ENCODE data around the gene CABP4. TPM values are rescaled to one million over a fixed set of nuclear protein-coding genes. Genes with fewer than 3 reads are reported as not detected.

The CABP4 gene
- total RNA-seq, 1 donor from 2014 or later = 1.4 TPM

DNA sequence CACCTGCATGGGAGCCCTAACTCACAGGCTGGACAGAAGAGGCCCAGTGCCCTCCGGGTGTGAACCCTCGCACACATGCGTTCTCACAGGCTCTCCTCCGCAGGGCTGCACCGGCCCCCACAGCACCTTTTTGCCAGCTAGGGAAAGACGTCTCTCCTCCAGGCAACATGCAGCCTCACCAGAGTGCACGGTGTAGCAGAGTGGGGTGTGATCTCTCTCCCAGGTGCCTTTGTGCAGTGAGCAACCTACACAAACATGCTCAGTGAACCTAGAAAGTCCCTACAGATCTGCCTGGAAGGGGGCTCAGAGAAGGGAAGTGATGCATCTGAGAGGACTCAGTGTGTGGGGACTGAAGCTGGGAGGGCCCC, 43.4 kb upstream of the CABP4 start:
- no peak for DNase-seq
- H3K4me1 ChIP-seq = peaks cover 26% of the 10 kb centered on the region

DNA sequence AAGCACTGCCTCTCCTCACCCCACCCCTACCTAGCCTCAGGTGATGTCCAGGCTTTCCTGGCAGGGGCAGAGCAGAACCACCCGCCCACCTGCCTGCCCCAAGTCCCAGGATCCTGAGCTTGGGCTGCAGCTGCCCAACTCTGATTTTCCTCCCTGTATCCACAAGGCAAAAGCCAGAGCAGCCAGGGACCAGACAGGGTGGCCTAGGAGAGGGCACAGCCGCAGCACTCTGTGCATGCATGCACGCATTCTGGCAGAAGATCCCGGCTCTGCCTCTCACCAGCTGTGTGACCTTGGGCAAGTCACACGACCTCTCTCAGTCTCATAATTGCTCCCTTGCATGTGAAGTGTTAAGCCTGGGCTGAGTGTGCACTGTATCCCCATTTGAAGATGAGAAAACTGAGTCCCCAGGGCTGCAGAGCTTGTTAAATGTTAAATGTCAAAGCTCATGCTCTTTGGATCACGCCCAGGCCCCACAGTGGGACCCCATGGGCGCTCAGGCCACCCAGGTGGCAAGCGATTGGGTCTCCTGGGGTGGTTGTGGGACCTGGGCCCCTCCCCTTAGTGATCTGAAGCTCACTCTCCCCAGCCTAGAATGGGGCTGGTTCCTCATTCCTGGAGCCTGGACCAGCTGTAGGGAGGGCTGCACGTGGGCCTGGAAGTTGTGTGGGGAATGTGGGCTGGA, 42.5 kb upstream of the CABP4 start:
- DNase-seq = no peak
- TF ChIP-seq, protein P1, sequence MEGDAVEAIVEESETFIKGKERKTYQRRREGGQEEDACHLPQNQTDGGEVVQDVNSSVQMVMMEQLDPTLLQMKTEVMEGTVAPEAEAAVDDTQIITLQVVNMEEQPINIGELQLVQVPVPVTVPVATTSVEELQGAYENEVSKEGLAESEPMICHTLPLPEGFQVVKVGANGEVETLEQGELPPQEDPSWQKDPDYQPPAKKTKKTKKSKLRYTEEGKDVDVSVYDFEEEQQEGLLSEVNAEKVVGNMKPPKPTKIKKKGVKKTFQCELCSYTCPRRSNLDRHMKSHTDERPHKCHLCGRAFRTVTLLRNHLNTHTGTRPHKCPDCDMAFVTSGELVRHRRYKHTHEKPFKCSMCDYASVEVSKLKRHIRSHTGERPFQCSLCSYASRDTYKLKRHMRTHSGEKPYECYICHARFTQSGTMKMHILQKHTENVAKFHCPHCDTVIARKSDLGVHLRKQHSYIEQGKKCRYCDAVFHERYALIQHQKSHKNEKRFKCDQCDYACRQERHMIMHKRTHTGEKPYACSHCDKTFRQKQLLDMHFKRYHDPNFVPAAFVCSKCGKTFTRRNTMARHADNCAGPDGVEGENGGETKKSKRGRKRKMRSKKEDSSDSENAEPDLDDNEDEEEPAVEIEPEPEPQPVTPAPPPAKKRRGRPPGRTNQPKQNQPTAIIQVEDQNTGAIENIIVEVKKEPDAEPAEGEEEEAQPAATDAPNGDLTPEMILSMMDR (IDR thresholded peaks at IDR 0.05; ENCODE audit: borderline replicate concordance) = no peak
- no peaks in the 10 kb centered on the region for H3K9me3 ChIP-seq (replicated peaks)
- no peaks in the 10 kb centered on the region for H3K36me3 ChIP-seq
- no peak overlapping the region for H3K27ac ChIP-seq (replicated peaks)
- peaks cover 76% of the 10 kb centered on the region for H3K27me3 ChIP-seq (ENCODE audit: low read depth)
- intact Hi-C loops (cut with micrococcal nuclease) = no loop called here
- no peak overlapping the region for H3K4me3 ChIP-seq
- H3K4me1 ChIP-seq = peaks cover 29% of the 10 kb centered on the region

More for the DNA sequence above, 43.4 kb upstream of the CABP4 start:
- H3K4me3 ChIP-seq = no peak overlapping the region
- TF ChIP-seq, protein P1 (IDR thresholded peaks at IDR 0.05; ENCODE audit: borderline replicate concordance) = no peak
- intact Hi-C loops (cut with micrococcal nuclease) = no loop called here
- H3K27ac ChIP-seq (replicated peaks) = no peak overlapping the region
- no peaks in the 10 kb centered on the region for H3K36me3 ChIP-seq
- H3K27me3 ChIP-seq (ENCODE audit: low read depth) = peaks cover 76% of the 10 kb centered on the region
- no peaks in the 10 kb centered on the region for H3K9me3 ChIP-seq (replicated peaks)

DNA sequence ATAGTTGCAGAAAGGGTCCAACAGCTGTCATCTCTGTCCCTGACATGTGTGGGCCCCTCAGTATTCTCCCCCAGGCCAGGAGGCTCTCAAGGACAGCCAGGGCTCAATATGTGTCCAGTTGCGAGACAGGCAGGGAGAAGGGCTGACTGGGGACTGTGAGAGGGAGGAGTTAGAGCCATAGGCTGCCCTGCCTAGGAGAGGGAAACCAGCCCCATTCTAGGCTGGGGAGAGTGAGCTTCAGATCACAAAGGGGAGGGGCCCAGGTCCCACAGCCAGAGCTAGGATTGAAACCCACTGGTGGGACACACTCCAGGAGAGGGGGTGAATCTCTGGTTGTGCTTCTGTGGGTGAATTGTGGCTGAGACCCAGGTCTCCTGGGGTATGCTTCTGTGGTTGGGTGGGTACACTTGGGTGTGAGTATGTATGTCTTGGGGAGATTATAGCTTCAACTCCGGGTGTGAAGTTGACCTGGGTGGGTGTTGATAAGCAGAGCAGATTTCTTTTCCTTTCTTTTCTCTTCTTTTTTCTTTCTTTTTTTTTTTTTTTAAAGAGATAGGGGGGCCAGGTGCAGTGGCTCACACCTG, 41.8 kb upstream of the CABP4 start:
- Histone ChIP-seq H3K27me3 (ENCODE audit: low read depth) (peaks cover 70% of the 10 kb centered on the region), H3K27ac (replicated peaks) (no peak overlapping the region), H3K9me3 (replicated peaks) (no peaks in the 10 kb centered on the region), H3K4me1 (peaks cover 36% of the 10 kb centered on the region), H3K4me3 (no peak overlapping the region), H3K36me3 (no peaks in the 10 kb centered on the region)
- no peak for DNase-seq
- TF ChIP-seq, protein P1 (IDR thresholded peaks at IDR 0.05; ENCODE audit: borderline replicate concordance) = no peak
- intact Hi-C loops (cut with micrococcal nuclease) = no loop called here

DNA sequence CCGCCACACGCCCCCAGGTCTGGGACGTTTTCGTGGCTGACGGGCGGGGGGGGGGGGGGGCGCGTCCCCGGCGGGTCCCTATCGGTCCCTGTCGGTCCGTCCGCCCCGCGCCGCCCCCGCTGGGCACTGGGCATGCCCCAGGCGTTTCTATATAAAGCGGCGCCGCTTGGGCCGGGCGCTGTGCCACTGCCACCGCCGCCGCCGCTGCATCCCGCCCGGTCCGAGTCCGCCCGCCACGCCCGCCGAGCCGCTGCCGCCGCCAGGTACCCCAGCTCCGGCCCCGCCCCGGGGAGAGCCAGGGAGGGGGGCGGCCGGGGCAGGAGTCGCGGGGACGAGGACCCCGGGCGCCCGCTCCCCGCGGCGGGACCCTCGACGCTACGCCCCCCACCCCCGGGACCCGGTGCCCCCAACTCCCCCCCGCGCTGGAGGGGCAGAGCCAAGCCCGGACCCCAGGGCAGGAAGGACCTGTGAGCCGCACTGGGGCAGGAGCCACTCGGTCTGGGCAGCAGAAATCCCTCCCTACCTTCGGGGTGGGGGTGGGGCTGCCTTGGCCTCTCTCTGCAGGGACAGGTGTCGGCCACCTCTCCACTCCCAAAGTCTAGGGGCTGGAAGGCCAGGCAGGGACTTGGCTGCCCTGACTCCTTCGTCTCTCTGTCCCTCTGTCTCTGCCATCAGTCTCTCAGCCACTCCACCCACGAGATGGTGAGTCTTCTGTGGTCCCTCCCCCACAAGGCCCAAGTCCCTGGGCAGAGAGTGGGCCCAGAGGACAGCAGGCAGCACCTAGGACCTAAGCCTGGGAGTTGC, 39.5 kb upstream of the CABP4 start, which contains the start of gene CARNS1:
Gene CARNS1, plus strand, starts transcription at position 178 of the 804 bp plus-strand sequence. Its CDS starts 522 bp downstream, at position 700.
- H3K4me1 ChIP-seq = peaks cover 58% of the 10 kb centered on the region
- peak within 1 kb of the TSS; percentile 92 for H3K27ac ChIP-seq (replicated peaks)
- no peaks in the 10 kb centered on the region for H3K36me3 ChIP-seq
- intact Hi-C loops (cut with micrococcal nuclease) = no loop called here
- H3K27me3 ChIP-seq (ENCODE audit: low read depth) = peaks cover 50% of the 10 kb centered on the region
- TF ChIP-seq, protein P1 (IDR thresholded peaks at IDR 0.05; ENCODE audit: borderline replicate concordance) = no peak
- no peak for DNase-seq
- no peaks in the 10 kb centered on the region for H3K9me3 ChIP-seq (replicated peaks)
- peak within 1 kb of the TSS; percentile 60 for H3K4me3 ChIP-seq

DNA sequence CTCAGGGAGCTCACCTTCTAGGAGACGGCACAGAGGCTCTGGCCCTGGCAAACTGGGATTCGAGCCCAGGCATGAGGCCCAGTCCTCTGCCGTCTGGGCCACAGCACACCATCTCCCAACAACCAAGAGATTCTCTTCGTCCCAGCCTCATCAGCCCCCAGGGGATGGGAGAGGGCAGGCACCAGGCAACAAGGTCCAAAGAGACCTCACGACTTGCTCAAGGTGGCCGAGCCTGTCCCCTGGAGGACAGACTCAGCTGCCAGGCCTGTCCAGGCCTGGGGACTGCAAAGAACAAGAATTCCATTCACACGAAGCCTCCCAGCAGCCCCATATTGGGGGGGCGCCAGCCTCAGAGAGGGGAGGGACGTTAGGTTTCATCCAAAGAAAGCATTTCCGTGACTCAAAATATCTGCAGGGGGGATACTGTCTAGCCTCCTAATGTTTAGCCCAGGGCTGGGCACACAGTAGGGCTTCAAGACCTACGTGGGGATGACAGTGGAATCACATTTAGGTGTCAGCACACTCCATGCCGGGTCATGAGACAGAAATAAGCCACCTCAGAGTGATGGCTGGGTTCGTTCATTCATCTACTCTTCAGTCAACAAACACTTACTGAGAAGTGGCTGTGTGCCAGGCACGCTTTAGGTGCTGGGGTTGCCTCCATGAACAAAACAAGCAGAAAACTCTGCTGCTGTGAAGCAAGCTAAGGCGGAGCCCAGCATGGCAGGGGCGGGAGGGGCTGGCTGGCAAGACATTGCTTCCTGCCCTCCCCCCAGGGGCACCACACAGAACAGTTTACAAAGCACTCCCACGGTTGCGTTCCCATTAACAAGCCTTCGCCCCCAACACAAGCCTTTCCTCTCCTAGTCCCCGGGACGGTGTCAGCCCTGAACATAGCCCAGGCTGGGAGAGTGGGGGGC, 38.5 kb upstream of the CABP4 start:
- Histone ChIP-seq H3K27me3 (ENCODE audit: low read depth) (peaks cover 40% of the 10 kb centered on the region), H3K4me3 (peak overlapping the region; percentile 60), H3K9me3 (replicated peaks) (no peaks in the 10 kb centered on the region), H3K36me3 (no peaks in the 10 kb centered on the region), H3K27ac (replicated peaks) (peak overlapping the region; percentile 92), H3K4me1 (peaks cover 61% of the 10 kb centered on the region)
- TF ChIP-seq, protein P1 (IDR thresholded peaks at IDR 0.05; ENCODE audit: borderline replicate concordance) = no peak
- DNase-seq = no peak
- intact Hi-C loops (cut with micrococcal nuclease) = no loop called here
